ENCODE data around the gene EEF1A2. TPM values are rescaled to one million over a fixed set of nuclear protein-coding genes. Genes with fewer than 3 reads are reported as not detected.

Gene EEF1A2
- total and polyA plus RNA-seq, 12 donors: 881 to 1,465 (median 1,307) TPM

DNA sequence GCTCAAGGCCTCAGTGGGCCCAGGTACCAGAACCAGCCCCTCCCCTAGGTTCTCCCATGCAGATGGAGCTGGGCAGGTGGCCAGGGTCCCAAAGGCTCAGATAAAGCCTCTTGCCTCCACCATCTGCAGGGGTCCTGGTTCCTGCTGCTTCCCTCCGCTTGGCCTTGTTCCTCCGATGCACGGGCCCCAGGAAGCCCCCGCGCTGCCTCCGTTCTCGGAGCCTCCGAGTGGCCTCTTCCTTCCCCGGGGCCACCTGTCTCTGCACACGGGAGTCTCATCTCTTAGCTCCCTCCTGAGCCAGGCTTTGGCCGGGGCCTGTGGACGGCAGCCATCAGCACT is 40.2 kb upstream of the EEF1A2 start:
- DNase-seq (no peak), ATAC-seq (no peak)
- Histone ChIP-seq H3K27me3 (peaks cover 0 to 28% (median 14%) of the 10 kb centered on the region in 7 donors), H3K36me3 (no peaks in the 10 kb centered on the region), H3K4me1 (peaks cover 0 to 34% (median 16%) of the 10 kb centered on the region in 9 donors), H3K9me3 (no peaks in the 10 kb centered on the region), H3K4me3 (no peak overlapping the region), H3K27ac (no peak overlapping the region)
- WGBS, 2 donors: 80 to 85% methylated on average over 12 of the region's 12 CpGs
- TF ChIP-seq, protein P1, sequence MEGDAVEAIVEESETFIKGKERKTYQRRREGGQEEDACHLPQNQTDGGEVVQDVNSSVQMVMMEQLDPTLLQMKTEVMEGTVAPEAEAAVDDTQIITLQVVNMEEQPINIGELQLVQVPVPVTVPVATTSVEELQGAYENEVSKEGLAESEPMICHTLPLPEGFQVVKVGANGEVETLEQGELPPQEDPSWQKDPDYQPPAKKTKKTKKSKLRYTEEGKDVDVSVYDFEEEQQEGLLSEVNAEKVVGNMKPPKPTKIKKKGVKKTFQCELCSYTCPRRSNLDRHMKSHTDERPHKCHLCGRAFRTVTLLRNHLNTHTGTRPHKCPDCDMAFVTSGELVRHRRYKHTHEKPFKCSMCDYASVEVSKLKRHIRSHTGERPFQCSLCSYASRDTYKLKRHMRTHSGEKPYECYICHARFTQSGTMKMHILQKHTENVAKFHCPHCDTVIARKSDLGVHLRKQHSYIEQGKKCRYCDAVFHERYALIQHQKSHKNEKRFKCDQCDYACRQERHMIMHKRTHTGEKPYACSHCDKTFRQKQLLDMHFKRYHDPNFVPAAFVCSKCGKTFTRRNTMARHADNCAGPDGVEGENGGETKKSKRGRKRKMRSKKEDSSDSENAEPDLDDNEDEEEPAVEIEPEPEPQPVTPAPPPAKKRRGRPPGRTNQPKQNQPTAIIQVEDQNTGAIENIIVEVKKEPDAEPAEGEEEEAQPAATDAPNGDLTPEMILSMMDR (IDR thresholded peaks at IDR 0.05): no peak
- intact Hi-C loops (cut with DNase I): loop anchor here in 9 of 10 donors (2.0 to 10.0 kb wide), 9 partner anchors 38 to 436 kb away; partner anchors contain the start of genes TPD52L2 (in 5 of the 9) and ABHD16B (in 3 of the 9)

- peak; percentile 18 to 60 (median 36) for ATAC-seq
- DNase-seq: no peak
- TF ChIP-seq, protein P1 (IDR thresholded peaks at IDR 0.05): peak in 4 of 9 donors; percentile 5 to 46 (median 38)
- Histone ChIP-seq H3K36me3 (no peaks in the 10 kb centered on the region), H3K9me3 (no peaks in the 10 kb centered on the region), H3K4me3 (peak overlapping the region in 9 of 10 donors; percentile 6 to 51 (median 31)), H3K27ac (peak overlapping the region in 7 of 10 donors; percentile 34 to 91 (median 57)), H3K27me3 (peaks cover 0 to 33% (median 17%) of the 10 kb centered on the region in 7 donors), H3K4me1 (peaks cover 0 to 34% (median 16%) of the 10 kb centered on the region in 9 donors)
- WGBS, 2 donors: 47 to 52% methylated on average over 26 to 27 of the region's 27 CpGs
- intact Hi-C loops (cut with DNase I): loop anchor here in 9 of 10 donors (1.0 to 10.0 kb wide), 10 partner anchors 39 to 436 kb away; partner anchors contain the start of genes TPD52L2 (in 5 of the 9) and ABHD16B (in 3 of the 9)
These were observed 39.6 kb upstream of the EEF1A2 start for GRCh38 chr20:63538204-63539091.

GRCh38 chr20:63537525-63538203 is 38.8 kb upstream of the EEF1A2 start:
- ATAC-seq (peak; percentile 86 to 93 (median 88)), DNase-seq (peak; percentile 80 to 87)
- Histone ChIP-seq H3K27ac (peak overlapping the region in 7 of 10 donors; percentile 34 to 91 (median 57)), H3K27me3 (peaks cover 0 to 38% (median 20%) of the 10 kb centered on the region in 7 donors), H3K9me3 (no peaks in the 10 kb centered on the region), H3K36me3 (no peaks in the 10 kb centered on the region), H3K4me3 (peak overlapping the region in 9 of 10 donors; percentile 6 to 51 (median 31)), H3K4me1 (peaks cover 0 to 34% (median 16%) of the 10 kb centered on the region in 9 donors)
- 18 to 26% methylated on average over 31 to 34 of the region's 34 CpGs for WGBS, 2 donors
- TF ChIP-seq, protein P1 (IDR thresholded peaks at IDR 0.05): peak; percentile 93 to 99 (median 97)
- intact Hi-C loops (cut with DNase I): loop anchor here in 9 of 10 donors (1.0 to 10.0 kb wide), 10 partner anchors 40 to 437 kb away; partner anchors contain the start of genes TPD52L2 (in 5 of the 9) and ABHD16B (in 3 of the 9)

Measured in heart right ventricle (tissue), 16 donors.